T-helper 22 cell (primary cell): Measurements from ENCODE around the gene ADD2.
"Not testable (repeated sequence)": the region's sequence is repeated elsewhere in the genome, so short reads cannot be mapped to it uniquely, and the experiment has no call there.

Experiments
- DNase-seq: peaks from one replicate; pipeline ENCODE4 v3.0.0-alpha.2; 2020; ENCODE audit warnings: low read depth

Gene ADD2

GRCh38 chr2:70673041-70673647, 94.9 kb downstream of the ADD2 start:
- DNase-seq, result no peak

- no peak for DNase-seq
Observed at GRCh38 chr2:70671092-70671675, 96.8 kb downstream of the ADD2 start.

- no peak for DNase-seq
Observed at GRCh38 chr2:70670626-70671025, 97.4 kb downstream of the ADD2 start.

GRCh38 chr2:70670202-70670601, 97.8 kb downstream of the ADD2 start:
- DNase-seq, result no peak

GRCh38 chr2:70668911-70669310, 99.1 kb downstream of the ADD2 start:
- DNase-seq, result no peak

- DNase-seq, result no peak
Observed at GRCh38 chr2:70668432-70668831, 99.6 kb downstream of the ADD2 start.

- no peak for DNase-seq
Observed at GRCh38 chr2:70664525-70664924, 103.5 kb downstream of the ADD2 start.

GRCh38 chr2:70663411-70663810, 104.6 kb downstream of the ADD2 start:
- DNase-seq, result no peak

- DNase-seq, result no peak
Observed at GRCh38 chr2:70659551-70659950, 108.4 kb downstream of the ADD2 start.

- DNase-seq, result no peak
Observed at GRCh38 chr2:70658476-70658875, 109.5 kb downstream of the ADD2 start.

- DNase-seq, result no peak
Observed at GRCh38 chr2:70657246-70657645, 110.8 kb downstream of the ADD2 start.

- no peak for DNase-seq
Observed at GRCh38 chr2:70656421-70657010, 111.5 kb downstream of the ADD2 start.

- DNase-seq, result no peak
Observed at GRCh38 chr2:70655786-70656185, 112.2 kb downstream of the ADD2 start.

- DNase-seq, result not testable (repeated sequence)
Observed at GRCh38 chr2:70655211-70655610, 112.8 kb downstream of the ADD2 start.

GRCh38 chr2:70651727-70652126, 116.3 kb downstream of the ADD2 start:
- DNase-seq, result no peak

GRCh38 chr2:70651014-70651413, 117.0 kb downstream of the ADD2 start:
- DNase-seq, result no peak

GRCh38 chr2:70648961-70649360, 119.0 kb downstream of the ADD2 start:
- DNase-seq, result no peak

GRCh38 chr2:70647873-70648481, 120.0 kb downstream of the ADD2 start:
- no peak for DNase-seq

GRCh38 chr2:70646420-70646818, 121.6 kb downstream of the ADD2 start:
- DNase-seq, result no peak

- DNase-seq, result no peak
Observed at GRCh38 chr2:70645733-70646419, 122.1 kb downstream of the ADD2 start.

- DNase-seq, result no peak
Observed at GRCh38 chr2:70643715-70644114, 124.3 kb downstream of the ADD2 start.

- no peak for DNase-seq
Observed at GRCh38 chr2:70641263-70641784, 126.7 kb downstream of the ADD2 start.
